Left forelimb (tissue), 1 donor: Measurements from ENCODE around the gene RHOT1.
A peak's percentile ranks its signal among the peaks of the same experiment; 100 is the strongest.
"Not testable (repeated sequence)": the region's sequence is repeated elsewhere in the genome, so short reads cannot be mapped to it uniquely, and the experiment has no call there.

Experiments
- DNase-seq: peaks from one replicate; pipeline ENCODE4 v3.0.0-alpha.2; 2018; ENCODE audit warnings: low spot score

Gene RHOT1

DNA sequence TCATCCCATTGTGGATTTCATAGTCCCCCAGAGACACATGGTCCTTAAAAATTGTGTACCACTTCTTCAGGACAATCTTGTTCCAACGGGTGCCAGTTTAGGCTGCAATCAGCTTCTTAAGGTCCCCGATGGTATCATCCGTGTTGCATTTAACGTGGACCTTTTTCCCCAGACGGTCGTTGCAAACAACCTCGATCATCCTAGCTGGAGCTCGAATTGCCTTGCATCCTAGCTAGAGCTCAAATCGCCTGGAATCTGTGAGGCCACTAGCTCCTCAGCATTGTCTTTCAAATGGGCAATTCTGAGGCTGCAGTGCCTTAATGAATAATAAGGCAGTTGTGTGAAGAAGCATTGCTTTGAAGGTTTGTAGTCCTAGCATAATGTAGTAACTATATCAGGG is 85.6 kb downstream of the RHOT1 start:
- DNase-seq: no peak

DNA sequence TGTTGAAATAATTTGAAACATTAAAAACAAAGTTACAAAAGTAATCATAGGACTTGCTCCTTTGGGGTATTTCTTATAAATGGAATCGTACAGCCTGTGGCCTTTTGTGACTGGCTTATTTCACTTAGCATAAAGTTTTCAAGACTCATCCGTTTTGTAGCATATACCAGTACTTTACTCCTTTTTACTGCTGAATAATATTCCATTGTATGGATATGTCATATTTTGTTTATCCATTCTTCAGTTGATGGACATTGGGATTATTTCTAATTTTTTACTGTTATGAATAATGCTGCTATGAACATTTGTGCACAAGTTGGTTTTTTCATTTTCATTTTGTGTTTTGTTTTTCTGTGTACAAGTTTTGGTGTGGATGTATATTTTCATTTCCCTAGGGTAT is 93.3 kb downstream of the RHOT1 start:
- no peak for DNase-seq

DNA sequence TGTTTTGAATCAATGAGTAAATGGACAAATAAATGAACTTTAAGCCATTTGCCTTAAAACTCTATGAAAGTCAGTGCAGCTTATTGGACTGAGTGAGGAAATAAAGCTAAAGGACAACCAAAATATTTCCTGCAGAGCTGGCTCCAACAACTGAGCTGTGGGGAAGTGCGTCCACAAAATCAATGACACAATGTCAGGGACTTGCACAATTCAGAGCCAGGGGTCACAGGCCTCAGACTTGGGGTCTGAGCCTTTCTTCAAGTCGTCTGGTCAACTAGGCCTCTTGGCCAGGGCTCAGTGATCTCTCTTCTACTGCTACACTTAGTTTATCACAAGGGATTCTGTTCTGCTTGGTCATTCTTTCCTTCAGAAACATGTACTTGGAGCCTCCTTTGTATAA is 97.2 kb downstream of the RHOT1 start:
- DNase-seq: no peak

DNA sequence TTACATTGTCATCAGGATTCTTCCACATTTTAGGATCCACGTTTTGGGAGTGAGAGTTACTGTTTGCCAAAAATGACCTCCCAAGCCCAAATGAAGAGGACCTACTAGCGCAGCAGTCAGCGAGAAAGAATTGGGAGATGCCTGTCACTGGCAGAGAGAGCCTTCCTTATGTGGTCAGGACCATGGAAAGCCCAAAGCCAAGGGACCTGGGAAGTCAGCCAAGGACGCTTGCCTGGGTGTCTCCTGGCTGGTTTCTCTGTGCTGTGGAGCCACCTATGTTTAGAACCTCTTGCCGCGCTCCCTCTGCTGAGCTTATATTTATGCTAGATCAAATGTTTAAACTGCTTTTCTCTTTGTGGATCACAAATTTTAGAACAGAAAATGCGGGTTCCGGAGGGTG is 98.4 kb downstream of the RHOT1 start:
- DNase-seq: no peak

DNA sequence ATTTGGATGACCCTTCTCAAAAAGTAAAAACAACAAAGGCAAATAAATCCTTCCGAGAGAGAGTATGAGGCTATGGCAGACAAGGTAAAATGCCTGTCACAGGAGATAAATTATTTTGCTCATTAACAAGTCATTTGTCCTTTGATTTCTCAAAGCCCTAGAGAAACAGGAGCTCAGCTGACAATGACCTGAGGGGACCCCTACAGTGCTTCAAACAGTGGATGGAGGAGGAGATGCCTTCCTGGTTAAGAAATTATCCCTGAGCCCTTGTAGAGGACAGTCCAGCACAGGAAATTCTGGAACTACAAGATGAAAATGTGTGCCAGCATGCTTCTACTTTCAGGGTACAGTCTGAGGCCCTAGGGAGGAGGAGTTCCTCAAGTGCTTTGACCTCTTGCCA is 99.3 kb downstream of the RHOT1 start:
- no peak for DNase-seq

DNA sequence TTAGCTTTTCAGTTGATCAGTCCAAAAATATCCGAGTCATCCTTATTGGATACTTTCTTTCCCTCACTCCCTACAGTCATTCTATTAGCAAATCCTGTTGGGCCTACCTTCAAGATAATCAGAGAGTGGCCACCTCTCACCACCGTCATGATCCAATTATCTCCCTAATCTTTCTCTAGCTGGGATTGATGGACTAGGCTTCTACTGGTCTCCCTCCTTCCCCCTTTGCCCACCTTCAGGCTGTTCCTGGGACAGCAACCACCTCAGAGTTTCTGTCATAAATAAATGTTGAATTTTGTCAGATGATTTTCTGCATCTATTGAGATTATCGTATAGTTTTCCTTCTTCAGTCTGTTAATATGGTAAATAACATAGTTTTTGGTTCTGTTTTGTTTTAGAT is 107.2 kb downstream of the RHOT1 start:
- DNase-seq: no peak

DNA sequence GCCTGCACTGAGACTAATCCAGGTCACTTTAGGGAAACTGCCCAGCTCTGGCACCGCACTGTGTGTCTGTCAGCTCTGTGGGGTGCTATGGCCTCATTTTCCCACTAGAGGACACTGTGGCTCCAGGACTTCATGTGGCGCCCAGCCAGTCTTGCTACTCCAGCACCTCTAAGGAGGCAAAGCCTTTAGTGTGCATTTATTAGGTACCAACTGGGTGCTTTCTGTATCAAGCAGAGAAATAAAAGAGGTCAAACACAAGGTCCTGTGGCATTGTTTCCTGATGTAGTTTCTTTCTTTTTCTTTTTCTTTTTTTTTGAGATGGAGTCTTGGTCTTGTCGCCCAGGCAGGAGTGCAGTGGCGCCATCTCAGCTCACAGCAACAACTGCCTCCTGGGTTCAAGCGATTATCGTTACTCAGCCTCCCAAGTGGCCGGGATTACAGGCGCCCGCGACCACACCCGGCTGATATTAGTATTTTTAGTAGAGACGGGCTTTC is 110.9 kb downstream of the RHOT1 start:
- no peak for DNase-seq

DNA sequence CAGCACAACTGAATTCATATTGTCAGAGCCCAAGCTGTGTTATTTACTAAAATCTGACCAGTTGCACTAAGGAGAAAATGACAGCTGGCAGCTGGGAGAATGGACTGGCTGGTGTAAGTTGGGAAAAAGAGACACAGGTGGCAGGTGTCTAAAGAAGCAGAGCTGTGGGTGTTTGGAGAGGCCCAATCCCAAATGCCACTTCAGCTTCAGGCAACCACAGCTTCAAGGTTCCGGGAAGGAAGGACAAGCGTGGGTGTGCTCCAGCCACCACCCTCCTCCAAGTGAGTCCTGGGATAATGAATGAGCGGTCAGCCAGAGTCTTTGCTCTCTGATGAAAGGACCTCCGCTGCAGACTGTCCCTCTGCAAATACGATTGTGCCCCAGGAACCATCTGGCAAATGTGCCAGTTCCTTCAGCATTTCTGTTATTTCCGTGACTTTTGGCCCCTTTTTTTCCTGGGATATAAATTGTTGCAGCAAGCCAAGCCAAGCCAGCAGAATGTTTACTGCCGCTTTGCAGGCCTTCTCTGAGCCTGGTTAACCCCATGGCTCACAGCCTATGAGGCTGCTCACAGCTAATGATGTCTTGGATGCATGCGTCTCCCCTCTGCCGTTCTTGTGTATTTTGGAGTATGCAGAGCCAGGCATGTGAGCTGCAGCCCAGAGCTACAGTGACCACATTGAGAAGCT is 113.9 kb downstream of the RHOT1 start:
- peak; percentile 45 for DNase-seq

DNA sequence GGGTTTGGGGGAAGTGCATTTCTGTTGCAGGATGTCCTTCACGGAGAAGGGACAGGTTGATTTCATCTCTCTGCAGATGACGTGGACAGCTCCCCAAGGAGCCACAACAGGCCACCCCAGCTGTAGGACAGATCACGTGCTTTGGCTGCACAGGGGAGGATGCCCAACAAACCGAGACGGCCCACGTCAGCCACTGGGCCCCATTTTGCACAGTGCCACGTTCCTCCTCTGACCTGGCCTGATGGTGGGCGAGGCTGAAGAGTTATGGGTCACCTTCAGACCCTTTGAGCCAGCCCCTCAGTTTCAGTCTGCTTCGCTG is 114.4 kb downstream of the RHOT1 start:
- no peak for DNase-seq

DNA sequence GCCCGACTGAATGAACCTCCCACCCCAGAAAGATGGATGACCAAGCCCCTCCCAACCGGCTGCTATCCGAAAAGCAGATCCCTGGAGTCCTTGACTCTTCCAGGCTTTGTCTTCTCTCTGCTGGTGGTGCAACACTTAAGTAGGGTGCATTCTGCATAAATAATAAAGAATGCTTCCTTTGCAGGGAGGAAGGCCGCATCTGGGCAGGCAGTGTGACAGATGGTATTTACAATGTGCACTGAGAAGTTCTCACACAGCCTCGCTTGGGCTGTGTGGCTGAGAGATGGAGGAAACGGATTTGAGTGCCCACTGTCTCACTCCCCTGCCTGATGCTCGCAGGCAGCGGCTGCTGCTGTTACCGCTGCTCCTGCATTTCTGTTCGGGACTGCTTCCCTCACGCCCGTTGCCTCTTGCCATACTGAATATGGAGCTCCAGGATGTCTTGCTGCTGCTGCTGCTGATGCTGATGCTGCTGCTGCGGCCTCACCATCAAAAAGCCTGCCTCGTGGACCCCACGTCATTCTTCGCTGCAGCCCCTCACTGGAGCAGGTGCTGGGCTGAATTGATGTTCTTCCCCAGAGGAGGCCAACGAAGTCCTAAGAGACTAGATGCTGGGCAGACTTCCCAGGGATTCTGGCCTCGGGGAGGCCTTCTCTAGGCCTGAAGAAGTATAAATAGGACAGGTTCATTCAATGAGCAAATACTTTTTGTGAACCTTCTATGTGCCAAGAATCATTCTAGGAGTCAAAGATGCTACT is 116.3 kb downstream of the RHOT1 start:
- peak; percentile 40 for DNase-seq

DNA sequence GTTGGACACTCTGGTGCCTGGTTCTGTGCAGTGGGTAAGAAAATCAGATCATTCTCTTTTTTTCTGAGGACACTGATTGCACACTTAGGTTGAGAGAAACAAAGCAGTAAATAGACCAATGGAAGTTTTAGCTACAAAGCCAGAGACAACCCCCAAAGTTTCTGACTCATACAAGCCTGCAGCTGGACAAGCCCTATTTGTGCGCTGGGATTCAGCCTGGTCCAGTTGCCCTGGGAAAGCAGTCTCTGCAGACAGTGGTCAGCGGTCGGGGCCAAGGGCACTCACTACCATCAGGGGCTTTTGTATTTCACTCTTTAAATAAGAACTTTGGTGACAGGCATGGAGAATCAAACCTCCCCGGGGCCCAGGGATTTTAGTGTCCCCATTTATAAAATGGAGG is 117.3 kb downstream of the RHOT1 start:
- no peak for DNase-seq

DNA sequence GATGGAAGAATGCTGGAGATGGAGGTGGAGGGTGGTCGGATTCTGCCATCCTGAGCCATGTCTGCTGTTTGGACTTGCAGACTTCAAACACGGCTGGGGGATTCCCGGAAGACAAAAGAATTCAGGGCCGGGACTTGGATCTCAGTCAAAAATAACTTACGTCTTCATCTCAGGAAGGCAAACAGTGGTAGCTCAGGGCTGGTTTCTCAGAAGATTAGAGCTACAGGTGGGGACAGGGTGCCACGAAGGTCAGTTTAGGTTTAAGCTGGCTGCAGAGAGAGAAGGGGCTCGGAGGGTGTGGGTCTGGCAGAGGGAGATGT is 119.1 kb downstream of the RHOT1 start:
- no peak for DNase-seq

DNA sequence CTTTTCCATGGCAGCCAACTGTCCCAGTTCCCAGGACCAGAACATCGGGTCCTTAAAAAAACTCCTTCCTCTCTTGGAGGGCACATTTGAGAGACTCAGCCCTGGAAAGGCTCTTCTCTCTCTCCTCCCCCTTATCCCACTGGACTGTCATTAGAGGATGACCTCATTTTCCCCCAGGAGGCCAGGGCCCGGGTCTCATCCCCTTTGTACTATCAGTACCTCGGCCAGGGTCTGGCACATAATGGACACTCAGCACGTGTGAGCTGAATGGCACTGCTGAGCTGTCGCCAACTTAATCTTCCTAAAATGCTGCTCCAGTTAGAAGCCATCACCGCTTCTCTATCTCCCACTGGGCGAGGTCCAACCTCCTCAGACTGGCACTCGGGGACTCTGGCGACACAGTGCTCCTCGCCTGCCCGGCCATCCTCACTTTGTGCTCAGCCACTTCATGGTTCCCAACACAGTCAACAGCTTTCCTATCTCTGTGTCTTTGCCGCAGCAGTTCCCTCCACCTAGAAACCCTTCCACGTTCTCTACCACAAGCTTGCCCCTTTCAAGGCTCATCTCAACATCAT is 119.7 kb downstream of the RHOT1 start:
- DNase-seq: no peak

DNA sequence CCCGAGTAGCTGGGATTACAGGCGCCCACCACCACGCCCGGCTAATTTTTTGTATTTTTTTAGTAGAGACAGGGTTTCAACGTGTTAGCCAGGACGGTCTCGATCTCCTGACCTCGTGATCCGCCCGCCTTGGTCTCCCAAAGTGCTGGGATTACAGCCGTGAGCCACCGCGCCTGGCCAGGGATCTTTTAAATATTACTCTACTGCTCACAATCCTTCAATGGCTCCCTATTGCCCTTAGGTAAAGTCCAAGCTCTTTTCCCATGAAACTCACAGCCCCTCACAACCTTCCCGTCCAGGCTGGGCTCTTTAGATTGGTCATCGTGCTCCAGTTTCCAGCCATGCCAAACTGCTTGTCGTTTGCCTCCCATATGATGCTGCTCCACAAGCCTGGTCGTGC is 121.2 kb downstream of the RHOT1 start:
- DNase-seq: not testable (repeated sequence)

DNA sequence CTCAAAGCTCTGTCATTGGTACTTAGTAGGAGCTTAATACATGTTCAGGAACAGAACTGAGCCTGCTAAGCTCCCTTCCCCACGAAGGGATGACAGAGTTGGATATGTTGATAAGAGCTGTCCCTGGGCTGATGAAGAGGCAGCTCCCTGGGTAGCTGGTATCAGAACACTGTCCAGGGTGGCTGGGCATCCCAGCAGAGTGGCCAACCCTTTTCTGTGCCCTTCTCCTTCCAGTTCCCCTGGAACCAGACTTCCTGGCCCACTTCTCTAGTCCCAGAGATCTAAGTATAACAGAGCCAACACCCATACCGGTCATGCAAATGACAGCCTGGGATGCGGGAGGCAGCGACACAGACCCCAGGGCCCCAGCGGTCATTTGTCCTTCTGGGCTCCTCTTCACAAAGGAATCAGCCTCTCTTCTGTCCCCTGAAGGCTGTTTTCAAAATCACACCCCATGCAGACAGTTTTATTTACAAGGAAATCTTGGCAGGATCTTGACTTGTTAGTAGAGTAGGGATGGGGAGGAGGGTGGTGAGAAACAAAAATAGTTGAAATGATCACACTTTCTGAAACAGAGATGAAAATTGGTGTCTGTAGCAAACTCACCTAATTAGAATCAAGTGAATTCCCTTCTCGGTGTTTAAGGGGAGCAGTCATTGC is 122.0 kb downstream of the RHOT1 start:
- DNase-seq: no peak

DNA sequence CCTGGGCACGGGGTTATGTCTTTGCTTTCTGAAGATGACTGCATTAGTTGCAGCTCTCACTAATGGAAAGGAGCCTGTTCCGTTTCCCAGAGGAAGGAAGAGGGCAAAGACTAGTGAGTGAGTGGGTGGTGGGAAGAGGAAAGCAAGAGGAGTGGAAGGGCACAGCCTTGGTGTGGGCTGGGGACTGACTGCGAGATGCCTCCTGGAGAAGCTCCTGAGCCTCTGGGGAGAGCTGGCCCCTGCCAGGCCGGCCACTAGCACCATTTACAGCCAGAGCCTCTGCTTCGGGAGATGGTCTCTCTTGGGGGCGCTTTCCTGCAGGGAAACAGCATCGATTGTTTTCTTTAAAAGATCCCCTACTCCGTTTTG is 122.5 kb downstream of the RHOT1 start:
- DNase-seq: no peak

DNA sequence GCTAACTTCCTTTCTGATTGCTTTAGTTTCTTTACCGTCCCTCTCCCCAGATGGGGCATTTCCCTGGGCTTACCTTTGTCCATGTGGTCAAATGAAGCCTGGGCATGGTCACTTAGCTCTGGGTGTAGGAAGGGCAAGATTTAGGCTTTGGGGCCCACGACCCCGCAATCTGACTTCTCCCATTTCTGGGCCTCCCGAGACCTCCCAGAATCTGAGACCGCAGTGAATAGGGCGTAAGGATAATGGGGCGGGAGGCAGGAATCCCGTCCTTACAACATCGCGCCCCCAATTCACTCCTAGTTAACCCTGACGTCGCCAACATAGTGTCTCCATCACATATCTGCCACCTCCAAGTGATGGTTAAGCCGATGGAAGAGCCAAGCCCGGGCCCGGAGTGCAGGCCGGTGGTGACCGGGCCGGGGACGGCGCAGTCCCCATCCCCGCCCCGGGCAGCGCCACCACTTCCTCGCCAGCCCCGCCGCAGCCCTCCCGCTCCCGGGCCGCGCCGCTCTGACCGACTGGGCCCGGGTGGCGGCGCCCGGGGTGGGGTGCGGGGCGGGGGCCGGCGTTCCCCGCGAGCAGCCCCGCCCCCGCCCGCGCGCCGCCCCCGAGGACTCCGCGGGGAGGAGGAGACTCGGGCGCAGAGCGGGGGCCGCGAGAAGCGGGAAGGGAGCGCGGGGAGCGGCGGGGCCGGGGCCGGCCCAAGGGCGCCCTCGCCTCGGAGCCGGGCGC is 123.1 kb downstream of the RHOT1 start, which contains the start of gene RHBDL3:
Gene RHBDL3, plus strand, starts transcription at position 641 of the 732 bp plus-strand sequence. CDS start 358 bp downstream, outside the sequence.
- DNase-seq: no peak

DNA sequence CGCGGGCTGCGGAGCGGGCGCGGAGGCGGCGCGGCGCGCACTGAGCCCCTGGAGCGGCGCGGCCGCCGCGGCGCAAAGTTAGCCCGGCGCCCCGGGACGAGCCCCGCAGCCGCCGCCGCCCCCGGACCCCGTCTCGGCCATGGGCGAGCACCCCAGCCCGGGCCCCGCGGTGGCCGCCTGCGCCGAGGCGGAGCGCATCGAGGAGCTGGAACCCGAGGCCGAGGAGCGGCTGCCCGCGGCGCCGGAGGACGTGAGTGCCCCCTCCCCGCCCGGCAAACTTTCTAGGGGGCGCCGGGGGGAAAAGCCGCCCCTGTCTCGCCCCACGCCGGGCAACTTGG is 123.7 kb downstream of the RHOT1 start:
- DNase-seq: no peak

DNA sequence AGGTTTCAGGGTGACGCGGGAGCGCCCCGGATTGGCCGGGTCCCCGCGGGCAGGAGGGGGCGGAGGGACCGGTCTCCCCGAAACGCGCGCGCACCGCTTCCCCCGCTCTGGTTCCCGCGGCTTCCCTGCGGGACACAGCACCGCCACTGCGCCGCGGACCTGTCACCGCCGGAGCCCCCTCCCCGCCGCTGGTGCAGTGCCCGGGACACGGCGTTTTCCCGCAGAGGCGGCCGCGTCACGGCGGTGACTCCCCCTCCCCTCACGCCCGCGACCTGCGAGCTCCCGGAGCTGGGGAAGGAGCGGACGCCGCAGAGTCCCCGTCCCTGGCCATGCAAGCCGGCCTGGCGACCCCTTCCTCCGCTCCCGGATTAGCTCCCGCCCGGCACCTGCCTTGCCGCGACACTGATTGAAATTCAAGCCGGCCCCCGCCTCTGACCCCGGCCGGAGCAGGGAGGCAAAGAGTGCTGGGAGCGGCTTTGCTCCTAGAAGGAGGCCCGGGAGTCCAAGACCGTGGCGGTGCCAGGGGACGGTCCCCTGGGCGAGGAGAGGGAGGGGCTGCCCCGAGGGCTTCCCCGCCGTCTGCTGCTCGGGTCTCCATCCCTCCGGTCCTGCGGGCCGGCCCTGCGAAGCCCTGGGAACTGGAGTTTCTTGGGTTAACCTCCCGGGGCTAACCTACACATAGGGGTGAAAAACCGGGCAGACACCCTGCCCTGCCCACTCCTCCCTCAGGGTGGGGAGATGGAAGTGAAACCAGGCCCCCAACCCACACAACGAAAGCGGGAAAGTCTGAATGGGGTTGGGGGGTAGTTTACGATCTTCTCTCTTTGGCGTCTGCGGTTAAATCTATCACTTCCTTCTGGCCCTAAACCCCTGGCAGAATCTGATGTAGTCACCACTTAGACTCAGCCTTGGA is 124.3 kb downstream of the RHOT1 start:
- no peak for DNase-seq

DNA sequence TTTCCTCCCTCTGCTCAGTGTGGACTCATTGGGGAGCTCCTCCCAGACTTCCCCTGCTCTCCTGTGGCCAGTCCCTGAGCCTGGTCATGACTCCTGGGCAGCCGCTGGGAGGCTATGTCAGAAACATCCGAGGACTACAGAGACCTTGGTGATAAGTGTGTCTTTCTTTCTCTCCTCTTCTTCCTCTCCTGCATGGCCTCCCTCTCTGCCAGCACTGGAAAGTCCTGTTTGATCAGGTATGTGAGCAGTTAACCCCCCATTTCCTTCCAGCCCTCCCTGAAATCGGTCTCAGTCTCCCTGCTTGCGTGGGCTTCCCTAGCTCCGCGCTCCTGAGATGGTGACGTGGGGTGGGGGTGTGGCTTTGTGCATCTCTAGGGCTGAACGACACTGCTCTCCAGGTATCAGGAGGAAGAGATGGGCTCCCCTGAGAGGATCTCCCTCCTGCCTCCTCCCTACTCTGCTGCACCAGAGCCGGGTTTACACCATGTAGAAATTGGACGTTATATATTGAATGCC is 125.4 kb downstream of the RHOT1 start:
- no peak for DNase-seq

DNA sequence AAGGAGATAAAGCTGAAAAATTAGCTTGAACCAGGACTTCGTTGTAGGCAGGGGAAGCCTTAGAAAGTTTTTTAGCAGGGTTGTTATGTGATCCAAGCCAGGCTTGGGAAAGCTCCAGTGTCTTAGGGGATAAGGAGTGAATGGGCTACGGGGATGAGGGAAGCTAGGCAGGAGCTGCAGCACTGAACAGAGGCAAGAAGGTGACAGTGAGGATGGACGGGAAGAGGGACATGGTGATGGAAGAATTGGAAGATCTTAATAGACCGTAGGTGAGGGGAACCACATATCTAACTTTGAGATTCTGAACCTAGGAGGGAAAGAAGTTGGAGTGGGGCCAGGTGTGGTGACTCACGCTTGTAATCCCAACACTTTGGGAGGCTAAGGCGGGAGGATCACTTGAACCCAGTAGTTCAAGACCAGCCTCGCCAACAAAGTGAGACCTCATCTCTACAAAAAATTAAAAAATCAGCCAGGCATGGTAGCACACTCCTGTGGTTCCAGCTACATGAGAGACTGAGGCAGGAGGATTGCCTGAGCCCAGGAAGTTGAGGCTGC is 126.5 kb downstream of the RHOT1 start:
- DNase-seq: no peak
